Upper lobe of left lung (tissue), 4 donors: ENCODE data around the gene ZNF225.

ENCODE experiments used
- POLR2A ChIP-seq, 4 donors: fragments of 450-650 bp; IDR thresholded peaks; one replicate each; pipeline ENCODE4 v1.5.1; 2016 to 2017; ENCODE audit warnings: antibody characterized with exemption in 4 of 4, mild to moderate bottlenecking in 2 of 4
- POLR2AphosphoS5 ChIP-seq, 2 donors: sonication (generic); formaldehyde crosslinking; IDR thresholded peaks; one replicate each; pipeline ENCODE4 v1.5.1; 2017; ENCODE audit warnings: antibody characterized with exemption in 2 of 2
- TF ChIP-seq, protein P1 (sequence below), 6 experiments: fragments of 450-650 bp in 4 of 6; fragments of 200-600 bp in 2 of 6; sonication (generic) in 2 of 6; IDR thresholded peaks; one replicate each; pipeline ENCODE4 v1.5.1; 2016 to 2019; ENCODE audit warnings: antibody characterized with exemption in 6 of 6

DNA sequence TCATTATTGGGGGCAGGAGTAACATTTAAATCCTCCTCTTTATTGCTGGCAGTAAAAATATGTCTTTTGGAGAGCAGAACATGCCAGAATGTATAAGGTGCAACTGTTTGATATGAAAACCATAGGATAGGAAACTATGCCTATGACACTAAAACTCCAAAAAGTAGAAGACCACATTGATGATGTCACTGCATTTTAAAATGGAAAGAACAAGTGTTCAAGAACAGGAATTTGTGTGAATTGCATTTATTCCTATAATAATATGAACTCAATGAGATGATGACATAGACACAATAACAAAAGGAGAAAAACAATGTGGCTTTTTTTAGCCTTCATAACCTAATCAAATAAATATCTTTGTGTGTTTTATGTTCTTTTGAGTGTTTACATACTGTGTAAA is 3.7 kb upstream of the ZNF225 start:
- TF ChIP-seq, protein P1, sequence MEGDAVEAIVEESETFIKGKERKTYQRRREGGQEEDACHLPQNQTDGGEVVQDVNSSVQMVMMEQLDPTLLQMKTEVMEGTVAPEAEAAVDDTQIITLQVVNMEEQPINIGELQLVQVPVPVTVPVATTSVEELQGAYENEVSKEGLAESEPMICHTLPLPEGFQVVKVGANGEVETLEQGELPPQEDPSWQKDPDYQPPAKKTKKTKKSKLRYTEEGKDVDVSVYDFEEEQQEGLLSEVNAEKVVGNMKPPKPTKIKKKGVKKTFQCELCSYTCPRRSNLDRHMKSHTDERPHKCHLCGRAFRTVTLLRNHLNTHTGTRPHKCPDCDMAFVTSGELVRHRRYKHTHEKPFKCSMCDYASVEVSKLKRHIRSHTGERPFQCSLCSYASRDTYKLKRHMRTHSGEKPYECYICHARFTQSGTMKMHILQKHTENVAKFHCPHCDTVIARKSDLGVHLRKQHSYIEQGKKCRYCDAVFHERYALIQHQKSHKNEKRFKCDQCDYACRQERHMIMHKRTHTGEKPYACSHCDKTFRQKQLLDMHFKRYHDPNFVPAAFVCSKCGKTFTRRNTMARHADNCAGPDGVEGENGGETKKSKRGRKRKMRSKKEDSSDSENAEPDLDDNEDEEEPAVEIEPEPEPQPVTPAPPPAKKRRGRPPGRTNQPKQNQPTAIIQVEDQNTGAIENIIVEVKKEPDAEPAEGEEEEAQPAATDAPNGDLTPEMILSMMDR (IDR thresholded peaks at IDR 0.05): no peak
- no peak for TF ChIP-seq POLR2AphosphoS5 (IDR thresholded peaks at IDR 0.05)
- no peak for TF ChIP-seq POLR2A (IDR thresholded peaks at IDR 0.05)
